Epithelial cell of esophagus (primary cell): ENCODE data around the gene CACNA2D1.

Source experiments
- DNase-seq: peaks from one replicate; pipeline ENCODE4 v3.0.0; 2010; ENCODE audit warnings: low read depth
- H3K4me3 ChIP-seq: 2 replicates; pipeline ENCODE4 v1.5.1; 2011; ENCODE audit warnings: mild to moderate bottlenecking, low read length, control low read depth
- TF ChIP-seq, protein P1 (sequence below): IDR thresholded peaks from 2 replicates; pipeline ENCODE4 v1.5.1; 2011; ENCODE audit warnings: low read depth, mild to moderate bottlenecking, low read length, control low read depth, inconsistent platforms; ENCODE audit not compliant: insufficient read depth; ENCODE audit errors: missing control alignments

The CACNA2D1 gene

DNA sequence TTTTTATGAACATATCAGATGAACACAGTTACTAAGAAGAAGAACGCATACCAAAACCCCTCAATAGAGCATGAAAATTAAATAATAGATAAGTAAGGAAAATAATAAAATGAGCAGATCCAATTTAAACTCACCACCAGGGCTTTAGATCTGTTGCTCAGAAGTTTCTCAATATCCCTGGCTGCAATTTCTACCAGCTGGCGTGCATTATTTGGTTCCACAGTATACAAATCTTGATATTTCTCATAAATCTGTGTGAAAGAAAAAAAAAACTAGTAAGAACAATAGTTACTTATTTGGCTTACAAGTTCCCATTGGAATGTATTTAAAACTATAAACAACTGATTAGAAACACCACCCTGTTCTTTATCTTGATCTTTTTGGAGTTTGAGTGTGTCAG lies 108.6 kb downstream of the CACNA2D1 start:
- TF ChIP-seq, protein P1, sequence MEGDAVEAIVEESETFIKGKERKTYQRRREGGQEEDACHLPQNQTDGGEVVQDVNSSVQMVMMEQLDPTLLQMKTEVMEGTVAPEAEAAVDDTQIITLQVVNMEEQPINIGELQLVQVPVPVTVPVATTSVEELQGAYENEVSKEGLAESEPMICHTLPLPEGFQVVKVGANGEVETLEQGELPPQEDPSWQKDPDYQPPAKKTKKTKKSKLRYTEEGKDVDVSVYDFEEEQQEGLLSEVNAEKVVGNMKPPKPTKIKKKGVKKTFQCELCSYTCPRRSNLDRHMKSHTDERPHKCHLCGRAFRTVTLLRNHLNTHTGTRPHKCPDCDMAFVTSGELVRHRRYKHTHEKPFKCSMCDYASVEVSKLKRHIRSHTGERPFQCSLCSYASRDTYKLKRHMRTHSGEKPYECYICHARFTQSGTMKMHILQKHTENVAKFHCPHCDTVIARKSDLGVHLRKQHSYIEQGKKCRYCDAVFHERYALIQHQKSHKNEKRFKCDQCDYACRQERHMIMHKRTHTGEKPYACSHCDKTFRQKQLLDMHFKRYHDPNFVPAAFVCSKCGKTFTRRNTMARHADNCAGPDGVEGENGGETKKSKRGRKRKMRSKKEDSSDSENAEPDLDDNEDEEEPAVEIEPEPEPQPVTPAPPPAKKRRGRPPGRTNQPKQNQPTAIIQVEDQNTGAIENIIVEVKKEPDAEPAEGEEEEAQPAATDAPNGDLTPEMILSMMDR = no peak
- H3K4me3 ChIP-seq = no peak overlapping the region
- DNase-seq = no peak

DNA sequence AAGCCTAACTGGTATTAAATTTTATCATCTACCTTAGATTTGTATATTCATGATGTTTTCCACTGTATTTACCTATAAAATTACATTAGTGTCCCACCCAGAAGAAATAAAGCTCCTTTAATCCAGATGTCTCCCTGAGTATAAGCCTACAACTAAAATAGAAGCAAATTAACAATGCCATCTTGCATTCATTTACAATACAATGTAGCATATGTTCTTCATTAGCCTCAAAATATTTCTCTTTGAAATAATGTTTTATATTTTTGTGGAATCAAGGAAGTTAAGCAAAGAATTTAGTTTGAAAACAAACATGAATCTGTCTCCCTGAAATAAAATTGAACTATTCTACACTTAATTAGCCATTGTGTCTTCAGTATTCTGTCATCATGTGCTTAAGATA lies 112.3 kb downstream of the CACNA2D1 start:
- H3K4me3 ChIP-seq = no peak overlapping the region
- no peak for DNase-seq
- TF ChIP-seq, protein P1 = no peak

DNA sequence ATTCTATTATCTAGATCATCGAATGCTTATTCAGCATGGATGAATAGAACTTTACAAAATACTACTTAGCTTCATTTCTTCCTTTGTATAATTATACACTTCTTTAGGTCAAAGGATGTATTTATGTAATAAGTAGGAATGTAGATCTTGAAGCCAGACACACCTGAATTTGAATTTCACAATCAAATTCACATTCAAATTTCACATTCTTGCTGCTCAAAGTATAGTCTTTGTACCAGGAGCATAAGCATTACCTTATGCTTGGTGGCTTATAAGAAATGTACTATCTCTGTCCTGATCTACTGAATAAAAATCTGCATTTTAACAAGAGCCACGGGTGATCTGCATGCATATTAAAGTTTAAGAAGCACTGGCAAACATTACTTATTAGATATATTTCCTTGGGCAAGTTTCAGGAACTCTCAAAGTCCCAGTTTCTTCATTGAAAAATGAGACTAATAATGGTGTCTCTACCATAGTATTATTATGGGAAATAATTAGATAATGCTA lies 112.8 kb downstream of the CACNA2D1 start:
- DNase-seq = no peak
- H3K4me3 ChIP-seq = no peak overlapping the region
- TF ChIP-seq, protein P1 = no peak

DNA sequence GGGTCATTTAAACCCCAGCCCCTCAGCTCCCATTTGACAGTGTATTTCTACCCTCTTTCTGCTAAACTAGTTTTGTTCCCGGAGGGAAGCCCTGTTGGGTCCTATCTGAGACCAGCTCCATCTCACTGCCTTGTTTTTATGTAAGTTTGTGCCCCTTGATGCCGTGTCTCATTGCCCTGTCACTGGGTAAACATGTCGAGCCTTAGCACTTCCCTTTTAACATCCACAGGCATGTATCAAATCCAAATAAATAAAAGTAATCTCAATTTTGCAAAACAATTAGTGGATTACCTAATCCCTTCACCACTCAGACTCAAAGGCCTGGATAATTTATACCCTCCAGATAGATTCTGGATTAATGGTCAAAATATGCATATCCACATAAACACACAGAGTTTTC lies 115.7 kb downstream of the CACNA2D1 start:
- TF ChIP-seq, protein P1 = no peak
- H3K4me3 ChIP-seq = no peak overlapping the region
- DNase-seq = no peak

DNA sequence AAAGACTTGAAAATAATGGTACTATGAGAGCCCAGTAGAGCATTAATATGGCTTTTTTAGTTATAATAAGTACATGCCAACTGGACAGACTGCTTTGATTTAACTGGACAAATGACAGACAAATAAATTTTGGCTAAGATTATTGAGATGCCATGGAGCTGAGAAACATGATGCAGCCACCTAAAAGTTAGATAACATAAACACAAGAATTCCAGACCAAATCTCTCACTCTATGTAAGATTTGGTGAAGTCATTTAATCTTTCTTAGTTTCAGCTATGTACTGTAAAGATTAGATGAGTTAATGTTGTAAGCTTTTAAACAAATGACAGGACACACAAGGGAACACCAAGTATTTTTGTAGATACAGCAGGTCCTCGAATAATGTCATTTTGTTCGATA lies 118.2 kb downstream of the CACNA2D1 start:
- TF ChIP-seq, protein P1 = no peak
- no peak for DNase-seq
- no peak overlapping the region for H3K4me3 ChIP-seq

DNA sequence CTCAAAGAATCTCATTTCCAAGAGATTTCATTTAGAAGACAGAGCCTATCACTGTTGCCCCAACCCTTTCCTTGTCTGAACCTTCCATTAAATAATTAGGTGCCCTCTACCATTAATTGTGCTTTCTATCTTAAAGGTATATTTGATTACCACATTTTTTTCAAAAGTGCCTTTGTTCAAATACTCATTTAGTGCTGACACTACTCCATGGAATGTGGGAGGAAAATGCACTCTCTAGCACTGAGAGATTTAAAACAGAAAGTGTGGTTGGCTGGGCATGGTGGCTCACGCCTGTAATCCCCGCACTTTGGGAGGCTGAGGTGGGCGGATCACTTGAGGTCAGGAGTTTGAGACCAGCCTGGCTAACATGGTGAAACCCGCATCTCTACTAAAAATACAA lies 119.8 kb downstream of the CACNA2D1 start:
- H3K4me3 ChIP-seq = no peak overlapping the region
- no peak for DNase-seq
- TF ChIP-seq, protein P1 = no peak

DNA sequence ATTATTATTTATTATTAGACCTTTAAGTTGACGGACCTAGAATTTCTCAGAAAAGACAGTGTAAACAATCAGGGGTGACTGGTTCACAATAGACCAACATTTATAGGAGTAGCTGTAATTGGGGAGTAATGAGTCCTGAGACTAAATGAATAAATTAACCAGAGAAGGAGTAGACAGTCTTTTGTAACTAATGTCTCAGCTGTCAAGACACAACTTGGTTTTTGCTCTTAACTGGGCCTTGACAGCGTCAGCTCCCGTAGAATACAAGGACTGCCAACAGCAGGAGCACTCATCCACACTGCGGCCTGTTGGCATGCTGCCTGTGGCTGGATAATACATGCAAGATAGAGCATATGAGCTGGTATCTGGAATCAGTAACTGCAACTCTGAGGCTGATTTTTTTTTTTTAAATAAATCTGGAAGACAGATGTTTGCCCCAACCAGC lies 123.9 kb downstream of the CACNA2D1 start:
- H3K4me3 ChIP-seq = no peak overlapping the region
- TF ChIP-seq, protein P1 = no peak
- peak; percentile 7 for DNase-seq
